GM19351 (cell line): ENCODE data around the gene SSUH2.
A peak's percentile ranks its signal among the peaks of the same experiment; 100 is the strongest.
"Not testable (repeated sequence)": the region's sequence is repeated elsewhere in the genome, so short reads cannot be mapped to it uniquely, and the experiment has no call there.

Experiments used
- ATAC-seq: cut with Tn5 transposase; IDR thresholded peaks from one replicate; pipeline ENCODE4 v1.9.1; 2021; ENCODE audit warnings: mild to moderate bottlenecking, moderate library complexity; ENCODE audit not compliant: unreplicated experiment

SSUH2 gene, protein sequence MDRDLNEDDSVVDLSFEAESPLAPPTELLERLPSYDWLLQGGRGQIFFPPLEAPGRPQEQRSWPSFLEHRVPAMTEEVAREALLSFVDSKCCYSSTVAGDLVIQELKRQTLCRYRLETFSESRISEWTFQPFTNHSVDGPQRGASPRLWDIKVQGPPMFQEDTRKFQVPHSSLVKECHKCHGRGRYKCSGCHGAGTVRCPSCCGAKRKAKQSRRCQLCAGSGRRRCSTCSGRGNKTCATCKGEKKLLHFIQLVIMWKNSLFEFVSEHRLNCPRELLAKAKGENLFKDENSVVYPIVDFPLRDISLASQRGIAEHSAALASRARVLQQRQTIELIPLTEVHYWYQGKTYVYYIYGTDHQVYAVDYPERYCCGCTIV

DNA sequence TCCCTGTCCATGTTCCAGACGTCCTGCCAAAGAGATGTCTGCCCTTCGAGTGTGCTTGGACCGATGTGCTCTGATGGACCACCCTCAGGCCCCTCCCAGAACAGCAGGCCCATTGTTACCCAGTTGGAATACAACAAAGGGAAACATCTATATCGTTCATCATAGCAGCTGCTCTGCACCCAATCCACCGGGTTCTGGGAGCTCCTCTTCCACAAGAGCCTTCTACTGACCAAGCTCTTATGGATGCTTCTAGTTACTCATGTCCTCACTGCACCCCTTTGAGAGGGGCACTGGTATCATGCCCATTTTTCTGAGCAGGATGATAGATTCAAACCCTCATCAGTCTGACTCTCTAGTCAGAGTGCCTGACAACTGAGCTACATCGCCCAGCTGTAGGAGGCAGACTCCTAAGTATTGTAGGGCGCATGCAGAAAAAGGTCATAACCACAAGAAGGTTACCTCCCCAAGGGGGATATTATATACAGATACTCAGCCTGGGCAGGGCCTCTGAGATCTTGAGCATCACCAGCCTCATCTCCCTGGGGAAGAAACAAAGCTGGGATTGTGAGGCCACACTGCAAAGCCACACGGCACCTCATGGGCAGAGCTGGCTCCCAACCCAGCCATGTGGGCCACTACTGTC lies at the start of gene SSUH2:
Gene SSUH2 (minus strand): TSS at position 51 of the 643 bp plus-strand sequence. CDS start 40 bp downstream, at position 11.
- ATAC-seq: no peak

DNA sequence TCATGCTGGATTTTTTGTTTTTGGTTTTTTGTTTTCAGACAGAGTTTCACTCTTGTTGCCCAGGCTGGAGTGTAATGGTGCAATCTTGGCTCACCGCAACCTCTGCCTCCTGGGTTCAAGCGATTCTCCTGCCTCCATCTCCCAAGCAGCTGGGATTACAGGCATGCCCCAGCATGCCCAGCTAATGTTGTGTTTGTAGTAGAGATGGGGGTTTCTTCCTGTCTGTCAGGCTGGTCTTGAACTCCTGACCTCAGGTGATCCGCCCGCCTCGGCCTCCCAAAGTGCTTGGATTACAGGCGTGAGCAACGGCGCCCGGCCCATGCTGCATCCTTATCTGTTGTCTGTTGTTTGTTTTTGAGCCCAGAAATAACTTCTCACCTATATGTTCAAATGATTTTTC lies 46.7 kb upstream of the SSUH2 start:
- not testable (repeated sequence) for ATAC-seq

DNA sequence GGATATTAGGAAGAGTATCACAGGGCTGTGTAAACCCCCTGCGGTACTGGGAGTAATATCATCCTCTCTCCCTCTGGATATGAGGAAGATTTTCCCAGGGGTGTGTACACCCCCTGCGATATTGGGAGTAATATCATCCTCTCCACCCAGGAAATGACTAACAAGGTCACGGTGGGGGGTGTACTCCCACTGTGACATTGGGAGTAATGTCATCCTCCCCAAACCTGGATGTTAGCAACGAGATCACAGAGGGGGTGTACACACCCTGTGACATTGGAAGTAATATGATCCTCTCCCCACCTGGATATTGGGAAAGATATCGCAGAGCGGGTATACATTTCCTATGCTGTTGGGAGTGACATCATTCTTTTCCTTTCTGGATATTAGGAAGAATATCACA lies 40.4 kb upstream of the SSUH2 start:
- not testable (repeated sequence) for ATAC-seq

DNA sequence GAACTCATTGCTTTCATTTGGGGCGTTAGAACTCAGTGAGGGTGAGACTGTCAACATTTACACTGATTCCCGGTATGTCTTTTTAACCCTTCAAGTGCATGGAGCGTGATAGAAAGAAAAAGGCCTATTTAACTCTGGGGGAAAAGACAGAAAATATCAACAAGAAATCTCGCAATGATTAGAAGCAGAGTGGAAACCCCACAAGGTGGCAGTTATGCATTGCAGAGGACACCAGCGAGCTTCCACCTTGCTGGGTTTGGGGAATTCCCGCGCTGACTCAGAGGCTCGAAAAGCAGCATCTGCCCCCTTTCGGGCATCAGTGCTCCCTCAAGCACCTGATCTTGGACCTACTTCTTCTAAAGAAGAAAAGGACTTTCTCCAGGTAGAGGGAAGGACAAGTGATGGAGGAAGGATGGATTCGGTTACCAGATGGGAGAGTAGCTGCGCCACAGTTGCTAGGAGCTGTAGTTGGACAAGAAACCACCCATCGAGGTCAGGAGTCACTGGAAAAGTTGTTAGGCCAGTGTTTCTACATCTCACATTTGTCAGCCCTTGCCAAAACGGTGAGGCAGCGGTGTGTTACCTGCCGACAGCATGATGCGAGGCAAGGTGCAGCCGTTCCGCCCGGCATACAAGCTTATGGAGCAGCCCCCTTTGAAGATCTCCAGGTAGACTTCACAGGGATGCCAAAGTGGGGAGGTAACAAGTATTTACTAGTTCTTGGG lies 38.4 kb upstream of the SSUH2 start:
- not testable (repeated sequence) for ATAC-seq

DNA sequence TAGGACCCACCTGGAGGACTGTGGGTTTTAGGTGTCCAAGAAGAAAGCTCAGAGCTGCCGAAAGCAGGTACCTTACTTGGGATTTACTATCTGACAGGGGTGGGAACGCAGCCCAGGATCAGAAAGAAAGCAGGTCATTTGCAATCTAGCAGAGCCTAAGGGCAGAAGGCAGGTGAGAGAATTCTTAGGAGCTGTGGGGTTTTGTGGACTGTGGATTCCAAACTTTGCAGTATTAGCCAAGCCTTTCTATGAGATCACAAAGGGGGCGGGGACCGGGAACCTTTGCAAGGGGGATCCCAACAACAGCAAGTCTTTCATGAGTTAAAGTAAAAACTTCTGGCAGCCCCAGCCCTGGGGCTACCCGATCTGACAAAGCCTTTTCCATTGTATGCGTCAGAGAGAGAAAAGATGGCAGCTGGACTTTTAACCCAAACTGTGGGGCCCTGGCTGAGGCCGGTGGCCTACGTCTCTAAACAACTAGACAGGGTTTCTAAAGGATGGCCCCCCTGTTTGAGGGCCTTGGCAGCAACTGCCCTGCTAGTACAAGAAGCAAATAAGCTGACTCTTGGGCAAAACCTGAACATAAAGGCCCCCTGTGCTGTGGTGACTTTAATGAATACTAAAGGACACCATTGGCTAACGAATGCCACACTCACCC lies 37.4 kb upstream of the SSUH2 start:
- not testable (repeated sequence) for ATAC-seq

DNA sequence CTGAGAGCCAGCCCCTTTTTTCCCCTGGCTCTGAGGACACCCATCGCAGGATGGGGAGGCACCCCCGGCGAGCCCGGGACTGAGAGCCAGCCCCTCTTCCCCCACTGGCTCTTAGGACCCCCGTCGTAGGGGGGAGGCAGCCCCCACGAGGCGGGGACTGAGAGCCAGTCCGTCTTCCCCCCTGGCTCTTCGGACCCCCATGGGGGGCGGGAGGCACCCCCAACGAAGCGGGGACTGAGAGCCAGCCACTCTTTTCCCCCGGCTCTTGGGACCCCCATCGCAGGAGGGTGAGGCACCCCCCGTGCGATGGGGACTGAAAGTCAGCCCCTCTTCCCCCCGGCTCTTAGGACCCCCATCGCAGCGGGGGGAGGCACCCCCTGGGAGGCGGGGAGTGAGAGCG lies 36.8 kb upstream of the SSUH2 start:
- no peak for ATAC-seq

DNA sequence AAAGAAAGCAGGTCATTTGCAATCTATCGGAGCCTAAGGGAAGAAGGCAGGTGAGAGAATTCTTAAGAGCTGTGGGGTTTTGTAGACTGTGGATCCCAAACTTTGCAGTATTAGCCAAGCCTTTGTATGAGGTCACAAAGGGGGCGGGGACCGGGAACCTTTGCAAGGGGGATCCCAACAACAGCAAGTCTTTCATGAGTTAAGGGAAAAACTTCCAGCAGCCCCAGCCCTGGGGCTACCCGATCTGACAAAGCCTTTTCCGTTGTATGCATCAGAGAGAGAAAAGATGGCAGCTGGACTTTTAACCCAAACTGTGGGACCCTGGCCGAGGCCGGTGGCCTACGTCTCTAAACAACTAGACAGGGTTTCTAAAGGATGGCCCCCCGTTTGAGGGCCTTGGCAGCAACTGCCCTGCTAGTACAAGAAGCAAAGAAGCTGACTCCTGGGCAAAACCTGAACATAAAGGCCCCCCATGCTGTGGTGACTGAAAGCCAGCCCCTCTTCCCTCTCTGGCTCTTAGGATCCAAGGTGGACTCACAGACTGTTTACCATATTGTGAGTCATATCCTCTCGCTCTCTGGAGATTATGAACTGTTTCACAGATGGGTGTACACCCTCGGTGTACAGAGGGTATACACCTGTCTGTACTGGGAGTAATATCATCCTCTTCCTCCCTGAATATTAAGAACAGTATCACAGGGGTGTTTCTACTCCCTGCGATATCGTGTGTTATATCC lies 35.4 kb upstream of the SSUH2 start:
- ATAC-seq: not testable (repeated sequence)

DNA sequence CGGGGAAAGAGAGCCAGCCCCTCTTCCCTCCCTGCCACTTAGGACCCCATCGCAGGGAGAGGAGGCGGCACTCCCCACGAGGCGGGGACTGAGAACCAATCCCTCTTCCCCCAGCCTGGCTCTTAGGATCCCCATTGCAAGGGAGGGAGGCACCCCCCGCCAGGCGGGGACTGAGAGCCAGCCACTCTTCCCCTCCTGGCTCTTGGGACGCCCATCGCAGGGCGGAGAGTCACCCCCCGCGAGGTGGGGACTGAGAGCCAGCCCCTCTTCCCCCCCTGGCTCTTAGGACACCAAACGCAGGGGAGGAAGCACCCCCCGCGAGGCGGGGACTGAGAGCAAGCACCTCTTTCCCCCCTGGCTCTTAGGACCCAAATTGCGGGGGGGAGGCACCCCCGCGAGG lies 34.2 kb upstream of the SSUH2 start:
- ATAC-seq: no peak

DNA sequence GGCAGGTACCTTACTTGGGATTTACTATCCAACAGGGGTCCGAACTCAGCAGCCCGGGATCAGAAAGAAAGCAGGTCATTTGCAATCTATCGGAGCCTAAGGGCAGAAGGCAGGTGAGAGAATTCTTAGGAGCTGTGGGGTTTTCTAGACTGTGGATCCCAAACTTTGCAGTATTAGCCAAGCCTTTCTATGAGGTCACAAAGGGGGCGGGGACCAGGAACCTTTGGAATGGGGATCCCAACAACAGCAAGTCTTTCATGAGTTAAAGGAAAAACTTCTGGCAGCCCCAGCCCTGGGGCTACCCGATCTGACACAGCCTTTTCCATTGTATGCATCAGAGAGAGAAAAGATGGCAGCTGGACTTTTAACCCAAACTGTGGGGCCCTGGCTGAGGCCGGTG lies 32.7 kb upstream of the SSUH2 start:
- not testable (repeated sequence) for ATAC-seq

DNA sequence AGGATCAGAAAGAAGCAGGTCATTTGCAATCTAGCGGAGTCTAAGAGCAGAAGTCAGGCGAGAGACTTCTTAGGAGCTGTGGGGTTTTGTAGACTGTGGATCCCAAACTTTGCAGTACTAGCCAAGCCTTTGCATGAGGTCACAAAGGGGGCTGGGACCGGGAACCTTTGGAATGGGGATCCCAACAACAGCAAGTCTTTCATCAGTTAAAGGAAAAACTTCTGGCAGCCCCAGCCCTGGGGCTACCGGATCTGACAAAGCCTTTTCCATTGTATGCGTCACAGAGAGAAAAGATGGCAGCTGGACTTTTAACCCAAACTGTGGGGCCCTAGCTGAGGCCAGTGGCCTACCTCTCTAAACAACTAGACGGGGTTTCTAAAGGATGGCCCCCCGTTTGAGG lies 31.0 kb upstream of the SSUH2 start:
- ATAC-seq: not testable (repeated sequence)

DNA sequence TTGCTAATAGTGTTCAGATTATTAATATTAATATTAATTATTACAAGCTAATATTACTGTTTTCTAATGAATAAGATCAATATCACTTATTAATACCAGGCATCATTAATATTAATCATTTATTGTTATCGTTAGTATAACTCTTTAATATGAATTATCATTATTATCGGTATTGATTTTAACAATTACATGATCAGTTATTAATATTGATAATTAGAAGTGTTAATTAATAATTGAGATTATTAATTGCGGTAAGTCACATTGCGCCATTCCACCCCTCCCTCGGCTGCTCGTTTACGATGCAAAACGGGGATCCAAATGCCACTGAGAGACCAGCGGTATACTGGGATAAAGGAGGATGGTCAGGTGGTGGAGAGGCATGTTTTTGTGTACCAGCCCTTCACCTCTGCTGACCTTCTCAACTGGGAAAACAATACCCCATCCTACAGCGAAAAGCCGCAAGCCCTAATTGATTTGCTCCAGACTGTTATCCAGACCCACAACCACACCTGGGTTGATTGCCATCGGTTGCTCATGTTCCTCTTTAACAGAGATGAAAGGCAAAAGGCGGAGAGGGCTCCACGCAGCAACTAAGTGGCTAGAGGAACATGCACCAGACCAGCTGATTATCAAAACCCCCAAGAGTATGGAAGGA lies 28.6 kb upstream of the SSUH2 start:
- ATAC-seq: no peak

DNA sequence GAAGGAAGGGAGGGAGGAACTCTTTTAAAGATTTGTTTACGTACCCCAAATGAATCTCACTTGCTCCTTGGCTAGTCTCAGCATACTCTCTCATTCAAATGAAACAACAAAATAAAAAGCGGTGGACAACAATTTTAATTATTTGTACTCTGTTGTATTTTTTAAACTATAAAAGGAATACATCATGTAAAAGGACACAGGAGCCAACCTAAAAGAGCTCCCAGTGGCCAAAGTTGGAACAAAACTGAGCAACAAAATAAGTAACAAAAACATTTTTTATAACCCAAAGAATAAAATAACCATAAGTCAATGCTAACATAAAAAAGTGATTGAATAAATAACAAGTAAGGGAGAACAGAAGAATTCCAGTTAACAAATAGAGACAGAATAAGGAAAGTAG lies 24.4 kb upstream of the SSUH2 start:
- ATAC-seq: no peak

DNA sequence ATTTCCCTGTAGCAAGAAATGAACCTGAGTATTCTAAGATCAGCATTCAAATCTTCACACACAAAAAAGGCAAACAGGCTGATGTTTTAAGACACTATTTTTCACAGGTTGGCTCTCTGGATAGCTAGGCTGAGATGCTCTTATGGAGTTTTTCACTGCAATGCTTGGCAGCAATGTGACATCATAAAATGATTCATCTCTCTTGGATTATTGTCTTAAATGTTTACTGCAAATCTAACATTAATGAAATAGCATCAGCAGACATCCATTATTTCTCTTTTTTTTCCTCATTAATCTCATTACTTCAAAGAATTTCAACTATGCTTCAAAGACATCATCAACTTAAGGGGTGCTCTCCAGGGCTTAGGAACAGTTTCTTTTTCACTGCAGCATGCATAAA lies 23.6 kb upstream of the SSUH2 start:
- no peak for ATAC-seq

DNA sequence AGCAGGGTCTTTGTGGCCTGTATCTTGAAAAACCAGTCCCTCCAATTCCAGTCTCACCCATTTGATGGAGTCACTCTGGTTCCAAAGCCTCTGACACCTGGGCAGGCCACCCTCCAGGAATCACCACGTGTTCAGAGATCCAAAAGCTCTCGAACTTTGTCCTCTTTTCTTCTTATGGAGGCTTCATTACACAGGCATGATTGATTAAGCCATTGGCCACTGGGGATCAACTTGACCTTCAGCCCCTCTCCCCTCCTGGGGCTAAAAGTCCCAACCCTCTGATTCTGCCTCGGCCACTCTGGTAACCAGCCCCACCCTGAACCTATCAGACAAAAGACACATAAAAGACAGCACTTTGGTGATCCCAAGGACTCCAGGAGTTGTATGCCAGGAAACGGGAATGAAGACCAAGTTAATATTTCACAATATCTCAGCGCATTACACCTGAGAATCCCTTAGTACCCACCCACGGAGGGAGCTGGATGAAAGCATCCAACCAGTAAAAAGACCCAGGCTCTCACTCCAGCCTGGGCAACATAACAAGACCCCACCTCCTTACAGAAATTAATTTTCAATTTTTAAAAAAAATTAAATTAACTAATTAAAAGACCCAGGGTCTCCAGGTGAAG lies 23.0 kb upstream of the SSUH2 start:
- ATAC-seq: no peak

DNA sequence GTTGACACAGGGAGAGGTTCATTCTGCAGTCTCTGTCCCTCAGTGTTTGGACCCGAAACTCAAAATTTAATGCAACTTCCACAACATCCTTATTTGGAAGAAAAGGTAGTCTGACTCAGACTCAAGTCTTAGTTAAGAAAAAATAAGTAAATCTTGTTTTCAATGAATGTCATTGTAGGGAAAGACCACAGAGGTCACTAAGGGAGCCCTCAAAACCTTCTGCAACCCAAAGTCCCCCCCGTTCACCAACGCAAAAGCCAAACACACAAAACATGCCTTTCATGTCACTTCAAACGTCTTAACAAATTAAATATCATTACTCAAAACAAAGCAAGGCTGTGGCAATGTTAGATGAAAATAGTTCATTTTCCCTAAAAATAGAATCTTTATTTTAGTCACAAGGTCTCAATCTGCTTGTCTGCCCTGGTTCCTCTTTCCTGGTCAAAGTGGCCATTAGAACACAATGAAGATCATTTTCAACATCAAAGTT lies 20.9 kb upstream of the SSUH2 start:
- peak; percentile 81 for ATAC-seq

DNA sequence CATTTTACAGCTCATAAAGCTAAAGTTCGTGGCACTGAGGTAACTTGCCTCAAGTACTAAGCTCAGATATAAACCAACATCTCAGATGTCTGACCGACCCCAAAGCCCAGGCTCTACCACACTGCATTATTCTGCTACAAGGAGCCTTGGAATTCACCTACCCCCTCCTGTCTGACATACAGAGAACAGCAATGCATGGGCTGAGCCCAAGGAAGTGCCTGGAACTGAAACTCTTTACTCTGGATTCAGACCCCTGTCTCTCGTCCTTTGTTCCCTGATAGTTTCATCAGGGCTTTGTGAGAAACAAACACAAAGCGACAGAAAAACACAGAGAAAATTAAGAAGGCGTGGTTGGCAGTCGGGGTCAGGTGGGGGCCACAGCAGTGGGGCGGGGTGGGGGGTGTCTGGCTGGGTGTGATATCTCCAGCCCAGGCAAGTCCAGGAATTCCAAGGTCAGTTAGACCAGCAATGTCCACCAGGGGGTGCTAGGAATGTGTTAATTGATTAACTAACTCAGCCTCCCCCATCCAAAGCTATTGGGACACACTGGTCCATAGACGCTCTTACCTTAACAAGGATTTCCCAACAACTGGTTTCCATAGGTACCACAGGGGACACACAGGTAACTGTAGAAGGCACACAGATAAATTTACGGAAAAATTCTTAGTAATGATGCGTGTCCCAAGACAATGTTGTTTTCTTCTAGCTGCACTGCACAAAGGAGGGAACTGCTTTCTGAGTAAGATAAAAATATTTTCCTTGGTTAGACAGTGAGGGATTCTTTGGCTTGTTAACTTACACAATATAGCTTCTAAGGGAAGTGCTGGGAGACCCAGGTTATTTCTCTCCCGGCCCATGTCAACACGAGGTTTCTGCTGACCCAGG lies 18.8 kb upstream of the SSUH2 start:
- peak; percentile 46 for ATAC-seq

DNA sequence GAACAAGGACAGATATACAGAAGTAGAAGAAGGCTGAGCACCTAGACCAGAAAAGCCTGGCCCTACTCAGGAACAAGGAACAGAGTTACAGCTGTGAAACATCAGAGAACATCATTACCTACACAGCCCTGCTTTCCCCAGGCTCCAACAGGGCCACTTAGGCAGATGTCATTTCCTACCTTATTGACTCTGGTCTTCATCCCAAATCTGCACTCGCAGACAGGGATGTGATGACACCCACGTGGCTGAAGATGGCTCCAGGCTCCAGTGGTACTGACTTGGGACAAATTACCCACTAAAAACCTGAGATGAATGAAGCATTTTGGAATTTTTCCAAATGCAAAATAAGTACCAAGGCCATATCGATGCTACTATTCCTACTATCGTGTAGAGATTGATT lies 18.0 kb upstream of the SSUH2 start:
- no peak for ATAC-seq
